GM08714 (cell line): ENCODE measurements around the gene HCN3.
"Not testable (repeated sequence)": the region's sequence is repeated elsewhere in the genome, so short reads cannot be mapped to it uniquely, and the experiment has no call there.

ENCODE experiments used
- H3K4me3 ChIP-seq: fragments of 200-500 bp; sonication (Bioruptor generic); 2 replicates; pipeline ENCODE4 v1.5.1; 2014; ENCODE audit warnings: mild to moderate bottlenecking, low read length, inconsistent platforms
- ZNF274 ChIP-seq: IDR thresholded peaks from 2 replicates; pipeline ENCODE4 v1.6.1; 2012; ENCODE audit warnings: mild to moderate bottlenecking, low read depth, low read length

Gene HCN3

GRCh38 chr1:155277070-155277901 is at the start of gene HCN3:
Gene HCN3, plus strand, starts transcription at chr1:155277463. Its CDS starts 128 bp downstream, at chr1:155277591.
- H3K4me3 ChIP-seq = peak within 1 kb of the TSS; percentile 72
- TF ChIP-seq ZNF274 = no peak

- no peak for TF ChIP-seq ZNF274
- peak overlapping the region; percentile 52; the same call in 1 of the 2 replicates for H3K4me3 ChIP-seq
Measured at GRCh38 chr1:155228096-155228427, 49.2 kb upstream of the HCN3 start.

- not testable (repeated sequence) for H3K4me3 ChIP-seq
Measured at GRCh38 chr1:155231302-155231701, 46.0 kb upstream of the HCN3 start.

GRCh38 chr1:155232001-155232978 is 45.0 kb upstream of the HCN3 start:
- H3K4me3 ChIP-seq = not testable (repeated sequence)

- H3K4me3 ChIP-seq = not testable (repeated sequence)
Measured at GRCh38 chr1:155233502-155233901, 43.8 kb upstream of the HCN3 start.

- H3K4me3 ChIP-seq = not testable (repeated sequence)
Measured at GRCh38 chr1:155235375-155235774, 41.9 kb upstream of the HCN3 start.

GRCh38 chr1:155236451-155236850 is 40.8 kb upstream of the HCN3 start:
- TF ChIP-seq ZNF274 = no peak
- no peak overlapping the region for H3K4me3 ChIP-seq

GRCh38 chr1:155241069-155241679 is 36.1 kb upstream of the HCN3 start:
- H3K4me3 ChIP-seq = peak overlapping the region; percentile 76; the same call in 1 of the 2 replicates
- no peak for TF ChIP-seq ZNF274

GRCh38 chr1:155241841-155242264 is 35.4 kb upstream of the HCN3 start:
- no peak for TF ChIP-seq ZNF274
- no peak overlapping the region for H3K4me3 ChIP-seq

GRCh38 chr1:155242805-155243358 is 34.4 kb upstream of the HCN3 start:
- no peak for TF ChIP-seq ZNF274
- peak overlapping the region; percentile 79; the same call in 1 of the 2 replicates for H3K4me3 ChIP-seq

GRCh38 chr1:155244368-155245162 is 32.7 kb upstream of the HCN3 start:
- TF ChIP-seq ZNF274 = no peak

GRCh38 chr1:155245163-155245524 is 32.1 kb upstream of the HCN3 start:
- H3K4me3 ChIP-seq = peak overlapping the region; percentile 36; the same call in 1 of the 2 replicates
- no peak for TF ChIP-seq ZNF274

More at GRCh38 chr1:155244368-155245162, 32.7 kb upstream of the HCN3 start:
- peak overlapping the region; percentile 79 for H3K4me3 ChIP-seq

GRCh38 chr1:155246796-155247195 is 30.5 kb upstream of the HCN3 start:
- H3K4me3 ChIP-seq = not testable (repeated sequence)
